Esophagus mucosa (tissue), 1 donor: ENCODE data around the gene NDC1. TPM values are rescaled to one million over a fixed set of nuclear protein-coding genes. Genes with fewer than 3 reads are reported as not detected.
"Not testable (repeated sequence)": the region's sequence is repeated elsewhere in the genome, so short reads cannot be mapped to it uniquely, and the experiment has no call there.

Experiments used
- ATAC-seq: fragments of 200-7000 bp; cut with Tn5 transposase; one replicate; pipeline ENCODE4 v1.9.1; 2020
- total RNA-seq: library from RNA; stranded (reverse); gene quantifications from one replicate; pipeline ENCODE4 v1.2.4, GENCODE V29; 2023
- donor health status: DM: yes; HTN: yes; CAD: no.

The NDC1 gene
- 15.9 TPM for total RNA-seq

- peak; percentile 95 for ATAC-seq
Measured at GRCh38 chr1:53837924-53838653, at the start of gene NDC1. Gene NDC1 (minus strand): TSS chr1:53838296. CDS start chr1:53838261, 35 bp downstream.

- ATAC-seq, result not testable (repeated sequence)
Measured at GRCh38 chr1:53883600-53883999, 45.5 kb upstream of the NDC1 start.

GRCh38 chr1:53881853-53882252 lies 43.8 kb upstream of the NDC1 start:
- not testable (repeated sequence) for ATAC-seq

- no peak for ATAC-seq
Measured at GRCh38 chr1:53878492-53879105, 40.5 kb upstream of the NDC1 start.

- not testable (repeated sequence) for ATAC-seq
Measured at GRCh38 chr1:53875150-53875549, 37.1 kb upstream of the NDC1 start.

GRCh38 chr1:53871773-53872484 lies 33.8 kb upstream of the NDC1 start:
- no peak for ATAC-seq

- no peak for ATAC-seq
Measured at GRCh38 chr1:53871221-53871620, 33.1 kb upstream of the NDC1 start.

- no peak for ATAC-seq
Measured at GRCh38 chr1:53869454-53870117, 31.5 kb upstream of the NDC1 start.

- no peak for ATAC-seq
Measured at GRCh38 chr1:53868565-53868964, 30.5 kb upstream of the NDC1 start.

GRCh38 chr1:53862507-53862906 lies 24.4 kb upstream of the NDC1 start:
- ATAC-seq, result no peak

GRCh38 chr1:53860967-53861411 lies 22.9 kb upstream of the NDC1 start:
- ATAC-seq, result peak; percentile 72

GRCh38 chr1:53851571-53852285 lies 13.6 kb upstream of the NDC1 start:
- no peak for ATAC-seq

- no peak for ATAC-seq
Measured at GRCh38 chr1:53850082-53850673, 12.1 kb upstream of the NDC1 start.

GRCh38 chr1:53847980-53848379 lies 9.9 kb upstream of the NDC1 start:
- no peak for ATAC-seq

- ATAC-seq, result no peak
Measured at GRCh38 chr1:53842347-53842746, 4.3 kb upstream of the NDC1 start.

- ATAC-seq, result no peak
Measured at GRCh38 chr1:53838654-53838974, 518 bp upstream of the NDC1 start.

GRCh38 chr1:53837646-53837923 lies 511 bp downstream of the NDC1 start:
- no peak for ATAC-seq

GRCh38 chr1:53835491-53835890 lies 2.6 kb downstream of the NDC1 start:
- ATAC-seq, result no peak

GRCh38 chr1:53834776-53835175 lies 3.3 kb downstream of the NDC1 start:
- no peak for ATAC-seq

- no peak for ATAC-seq
Measured at GRCh38 chr1:53833393-53833792, 4.7 kb downstream of the NDC1 start.

GRCh38 chr1:53826367-53826766 lies 11.7 kb downstream of the NDC1 start:
- no peak for ATAC-seq

- ATAC-seq, result no peak
Measured at GRCh38 chr1:53825306-53825705, 12.8 kb downstream of the NDC1 start.
